ENCODE results near the gene ADAMTS16. TPM values are rescaled to one million over a fixed set of nuclear protein-coding genes. Genes with fewer than 3 reads are reported as not detected.

The ADAMTS16 gene
- not detected in 2 replicates for total RNA-seq

GRCh38 chr5:5139777-5140478 is at the start of gene ADAMTS16:
TSS of gene ADAMTS16 (plus strand) at chr5:5140330. CDS start at chr5:5140468, 138 bp downstream.

